Endothelial cell of umbilical vein (primary cell): ENCODE results near the gene INTU. TPM values are rescaled to one million over a fixed set of nuclear protein-coding genes. Genes with fewer than 3 reads are reported as not detected.

Experiments used
- BruUV-seq: library from RNA; stranded (reverse); fragments of 400-500 nt; replicated peaks from 2 replicates; lab custom pipeline; 2021; lab: Mats Ljungman, UMichigan
- CTCF ChIA-PET: fragments of 300-600, 350-600 bp; sonication (Branson Sonifier 250); formaldehyde crosslinking; loops from one replicate; lab custom pipeline; 2021; ENCODE audit warnings: antibody characterized with exemption, inconsistent platforms; lab: Charles Lee
- POLR2A ChIA-PET: fragments of 300-600, 350-600 bp; sonication (Branson Sonifier 250); formaldehyde crosslinking; loops from one replicate; lab custom pipeline; 2021; ENCODE audit warnings: antibody characterized with exemption, inconsistent platforms; lab: Charles Lee
- DNase-seq: peaks from one replicate; pipeline ENCODE4 v3.0.0-alpha.2; 2011; ENCODE audit warnings: low read depth, low spot score
- FAIRE-seq: peaks from 2 replicates; lab custom pipeline; 2011; peaks lifted over from hg19 to GRCh38; lab: Jason Lieb, UNC
- H2AFZ ChIP-seq: 2 replicates; pipeline ENCODE4 v1.6.0; 2012; ENCODE audit warnings: low read depth, low read length, control low read depth, inconsistent platforms
- H3K27ac ChIP-seq: 2 replicates; pipeline ENCODE4 v1.5.1; 2011; ENCODE audit warnings: low read depth, mild to moderate bottlenecking, control low read depth, low read length, moderate library complexity; ENCODE audit not compliant: insufficient read depth
- H3K27me3 ChIP-seq, 2 experiments: 2 replicates each; pipeline versions ENCODE4 v1.6.0 to v1.6.1; 2011; ENCODE audit warnings: low read length in 2 of 2, mixed read lengths in 1 of 2; ENCODE audit not compliant: control insufficient read depth in 2 of 2, insufficient read depth in 2 of 2
- H3K36me3 ChIP-seq, 2 experiments: 2 replicates in 1 of 2; 3 replicates in 1 of 2; pipeline ENCODE4 v1.5.1; 2011; ENCODE audit warnings: low read length in 2 of 2, mild to moderate bottlenecking in 1 of 2, moderate library complexity in 1 of 2; ENCODE audit not compliant: control insufficient read depth in 2 of 2, insufficient read depth in 2 of 2; ENCODE audit errors: extremely low read depth in 1 of 2
- H3K4me1 ChIP-seq: 3 replicates; pipeline ENCODE4 v1.5.1; 2011; ENCODE audit warnings: mild to moderate bottlenecking, low read length; ENCODE audit not compliant: control insufficient read depth, insufficient read depth; ENCODE audit errors: extremely low read depth
- H3K4me2 ChIP-seq: 2 replicates; pipeline ENCODE4 v1.6.1; 2011; ENCODE audit warnings: low read length, control low read depth, mixed read lengths; ENCODE audit not compliant: insufficient read depth
- H3K4me3 ChIP-seq, 3 experiments: fragments of 200-600 bp in 1 of 3; sonication (generic), shearing (Covaris generic) in 1 of 3; replicated peaks in 1 of 3; 2 replicates each; pipeline ENCODE4 v1.5.1; 2011 to 2016; ENCODE audit warnings: control low read depth in 3 of 3, low read length in 3 of 3, mild to moderate bottlenecking in 2 of 3, inconsistent platforms in 1 of 3, low read depth in 1 of 3, moderate library complexity in 1 of 3; ENCODE audit not compliant: insufficient read depth in 1 of 3
- H3K79me2 ChIP-seq: 2 replicates; pipeline ENCODE4 v1.6.0; 2012; ENCODE audit warnings: low read length, inconsistent platforms; ENCODE audit not compliant: control insufficient read depth, insufficient read depth
- H3K9ac ChIP-seq: replicated peaks from 2 replicates; pipeline ENCODE3; 2011; ENCODE audit warnings: low read length, control low read depth; ENCODE audit not compliant: insufficient read depth; ENCODE audit errors: extremely low read depth
- H3K9me1 ChIP-seq: replicated peaks from 3 replicates; pipeline ENCODE4 v1.6.0; 2011; ENCODE audit warnings: mild to moderate bottlenecking, low read length; ENCODE audit not compliant: control insufficient read depth, insufficient read depth; ENCODE audit errors: extremely low read depth
- H3K9me3 ChIP-seq: replicated peaks from 2 replicates; pipeline ENCODE4 v1.5.1; 2012; ENCODE audit warnings: low read length, inconsistent platforms; ENCODE audit not compliant: control insufficient read depth, insufficient read depth
- H4K20me1 ChIP-seq: replicated peaks from 2 replicates; pipeline ENCODE3; 2011; ENCODE audit warnings: mild to moderate bottlenecking, low read length; ENCODE audit not compliant: control insufficient read depth, insufficient read depth; ENCODE audit errors: extremely low read depth
- EZH2 ChIP-seq: IDR thresholded peaks from 2 replicates; pipeline ENCODE4 v1.6.1; 2012; ENCODE audit warnings: borderline replicate concordance, low read depth, mild to moderate bottlenecking, moderate library complexity, low read length, inconsistent platforms; ENCODE audit not compliant: severe bottlenecking
- FOS ChIP-seq: IDR thresholded peaks from 2 replicates; pipeline ENCODE4 v1.6.1; 2011; ENCODE audit warnings: mild to moderate bottlenecking, low read length, moderate library complexity, borderline replicate concordance; ENCODE audit not compliant: insufficient read depth
- GATA2 ChIP-seq: IDR thresholded peaks from 2 replicates; pipeline ENCODE4 v1.7.0; 2011; ENCODE audit warnings: low read depth, mild to moderate bottlenecking, moderate library complexity, mixed read lengths, low read length; ENCODE audit not compliant: insufficient read length, insufficient read depth
- JUN ChIP-seq: IDR thresholded peaks from 2 replicates; pipeline ENCODE4 v1.6.1; 2011; ENCODE audit warnings: borderline replicate concordance, low read depth; ENCODE audit not compliant: insufficient read length, insufficient read depth
- MAX ChIP-seq: IDR thresholded peaks from 2 replicates; pipeline ENCODE4 v1.6.1; 2011; ENCODE audit not compliant: insufficient read depth, insufficient read length
- MYC ChIP-seq: IDR thresholded peaks from one replicate; pipeline ENCODE4 v1.6.1; 2011; ENCODE audit warnings: mild to moderate bottlenecking, low read depth, low read length
- POLR2A ChIP-seq: IDR thresholded peaks from 2 replicates; pipeline ENCODE4 v1.6.1; 2012; ENCODE audit warnings: low read depth, mild to moderate bottlenecking, control low read depth, low read length
- POLR2AphosphoS5 ChIP-seq: IDR thresholded peaks from 2 replicates; pipeline ENCODE4 v1.6.1; 2012; ENCODE audit warnings: low read depth, mild to moderate bottlenecking, control low read depth, low read length, moderate library complexity; ENCODE audit not compliant: insufficient read depth
- dilution Hi-C: fragments of 300-500 bp; cut with MboI; formaldehyde crosslinking; loops from one replicate; pipeline ENCODE4 v1.15.0; 2019; ENCODE audit warnings: low sequenced_read_pairs; ENCODE audit not compliant: extremely low pct_ligation_motif_present
- intact Hi-C: fragments of 100-400 bp; cut with micrococcal nuclease; formaldehyde crosslinking; loops from one replicate; pipeline ENCODE4 v1.10.0; 2022
- polyA plus RNA-seq, 4 experiments: library from polyadenylated mRNA; depleted of rRNA in 3 of 4; stranded (reverse) in 3 of 4; unstranded in 1 of 4; fragments of >200 nt; gene quantifications; 2 replicates each; pipeline versions ENCODE4 v1.2.1 to v1.2.3, GENCODE V29; 2011 to 2012; ENCODE audit warnings: missing spikeins in 1 of 4
- total RNA-seq: library from RNA; stranded (reverse); gene quantifications from 2 replicates; pipeline ENCODE4 v1.2.3, GENCODE V29; 2021
- TF ChIP-seq, protein P1 (sequence below), 2 donors: IDR thresholded peaks; 1 replicate in 1 of 2; 2 replicates in 1 of 2; pipeline ENCODE4 v1.5.1; 2011; ENCODE audit warnings: low read length in 2 of 2, mild to moderate bottlenecking in 2 of 2, moderate library complexity in 2 of 2, control low read depth in 1 of 2, inconsistent platforms in 1 of 2, low read depth in 1 of 2; ENCODE audit not compliant: insufficient read depth in 1 of 2; ENCODE audit errors: extremely low read depth in 1 of 2

The INTU gene
- total and polyA plus RNA-seq, 2 donors (not counting 3 experiments of a cell fraction or from before 2014, with no cell fraction given): 1.4 to 5.4 TPM

DNA sequence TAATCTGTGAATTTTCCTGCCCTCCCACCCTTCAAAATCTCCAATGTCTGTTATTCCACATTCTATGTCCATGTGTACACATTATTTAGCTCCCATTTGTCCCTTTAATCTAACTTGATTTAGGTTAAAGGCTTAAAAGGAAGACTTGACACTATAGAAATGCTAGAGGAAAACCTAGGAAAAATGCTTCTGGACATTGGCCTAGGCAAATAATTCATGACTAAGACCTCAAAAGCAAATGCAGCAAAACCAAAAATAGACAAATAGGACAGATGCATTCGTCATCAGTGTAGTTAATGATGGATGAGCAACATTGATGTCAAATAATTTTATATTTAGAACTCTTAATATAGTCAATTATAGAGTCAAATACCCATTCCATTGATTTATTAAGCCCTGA is 36.9 kb downstream of the INTU start:
- Histone ChIP-seq H3K4me2 (no peak overlapping the region), H3K27me3 (no peaks in the 10 kb centered on the region), H3K4me3 (no peak overlapping the region), H3K9me1 (no peaks in the 10 kb centered on the region), H3K9me3 (no peaks in the 10 kb centered on the region), H3K79me2 (no peaks in the 10 kb centered on the region), H3K4me1 (no peaks in the 10 kb centered on the region), H3K27ac (no peak overlapping the region), H3K9ac (no peak overlapping the region), H2AFZ (no peak overlapping the region), H4K20me1 (no peaks in the 10 kb centered on the region), H3K36me3 (no peaks in the 10 kb centered on the region)
- POLR2A ChIA-PET: no interaction called here
- no peak for TF ChIP-seq GATA2
- TF ChIP-seq, protein P1, sequence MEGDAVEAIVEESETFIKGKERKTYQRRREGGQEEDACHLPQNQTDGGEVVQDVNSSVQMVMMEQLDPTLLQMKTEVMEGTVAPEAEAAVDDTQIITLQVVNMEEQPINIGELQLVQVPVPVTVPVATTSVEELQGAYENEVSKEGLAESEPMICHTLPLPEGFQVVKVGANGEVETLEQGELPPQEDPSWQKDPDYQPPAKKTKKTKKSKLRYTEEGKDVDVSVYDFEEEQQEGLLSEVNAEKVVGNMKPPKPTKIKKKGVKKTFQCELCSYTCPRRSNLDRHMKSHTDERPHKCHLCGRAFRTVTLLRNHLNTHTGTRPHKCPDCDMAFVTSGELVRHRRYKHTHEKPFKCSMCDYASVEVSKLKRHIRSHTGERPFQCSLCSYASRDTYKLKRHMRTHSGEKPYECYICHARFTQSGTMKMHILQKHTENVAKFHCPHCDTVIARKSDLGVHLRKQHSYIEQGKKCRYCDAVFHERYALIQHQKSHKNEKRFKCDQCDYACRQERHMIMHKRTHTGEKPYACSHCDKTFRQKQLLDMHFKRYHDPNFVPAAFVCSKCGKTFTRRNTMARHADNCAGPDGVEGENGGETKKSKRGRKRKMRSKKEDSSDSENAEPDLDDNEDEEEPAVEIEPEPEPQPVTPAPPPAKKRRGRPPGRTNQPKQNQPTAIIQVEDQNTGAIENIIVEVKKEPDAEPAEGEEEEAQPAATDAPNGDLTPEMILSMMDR (IDR thresholded peaks at IDR 0.05; ENCODE audit: extremely low read depth in 1 of 2, insufficient read depth in 1 of 2, low read depth in 1 of 2, low read length in 2 of 2): no peak
- no peak for DNase-seq
- CTCF ChIA-PET: interaction anchor here (1.4 kb wide), 1 partner anchor 63 kb away, joined by 4 read pairs; no protein-coding TSS in a partner anchor
- dilution Hi-C loops (no loop called here), intact Hi-C loops (no loop called here)
- no TSS peak for BruUV-seq
- FAIRE-seq: no peak

DNA sequence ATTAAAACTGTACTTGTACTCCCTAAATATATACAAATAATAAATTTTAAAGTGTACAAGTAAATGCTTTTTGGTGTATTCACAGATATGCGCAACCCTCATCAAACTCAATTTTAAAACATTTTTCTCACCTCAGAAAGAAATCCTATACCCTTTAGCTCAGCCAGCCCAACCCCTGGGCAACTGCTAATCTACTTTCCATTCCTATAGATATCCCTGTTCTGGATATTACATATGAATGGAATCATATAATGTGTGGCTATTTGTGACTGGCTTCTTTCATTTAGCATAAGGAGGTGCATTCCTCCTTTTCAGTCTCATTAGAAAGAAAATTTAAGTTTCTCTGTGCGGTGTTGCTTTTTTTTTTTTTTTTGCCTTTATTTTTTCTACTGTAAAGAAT is 39.4 kb downstream of the INTU start:
- H2AFZ ChIP-seq: no peak overlapping the region
- dilution Hi-C loops: no loop called here
- DNase-seq (no peak), FAIRE-seq (no peak)
- intact Hi-C loops: no loop called here
- no peak overlapping the region for H3K4me2 ChIP-seq
- H3K27ac ChIP-seq: no peak overlapping the region
- H3K36me3 ChIP-seq: no peaks in the 10 kb centered on the region
- H3K9me1 ChIP-seq: no peaks in the 10 kb centered on the region
- no peaks in the 10 kb centered on the region for H3K9me3 ChIP-seq
- BruUV-seq: no TSS peak
- H4K20me1 ChIP-seq: no peaks in the 10 kb centered on the region
- H3K4me1 ChIP-seq: no peaks in the 10 kb centered on the region
- H3K4me3 ChIP-seq: no peak overlapping the region
- ChIA-PET CTCF (no interaction called here), POLR2A (no interaction called here)
- H3K79me2 ChIP-seq: no peaks in the 10 kb centered on the region
- H3K9ac ChIP-seq: no peak overlapping the region
- TF ChIP-seq MAX (no peak), POLR2A (no peak), MYC (no peak), JUN (no peak), GATA2 (no peak), POLR2AphosphoS5 (no peak), FOS (no peak), EZH2 (no peak)
- TF ChIP-seq, protein P1 (IDR thresholded peaks at IDR 0.05; ENCODE audit: extremely low read depth in 1 of 2, insufficient read depth in 1 of 2, low read depth in 1 of 2, low read length in 2 of 2): no peak
- H3K27me3 ChIP-seq: no peaks in the 10 kb centered on the region
